NCI-H2196 treated with DMSO at 0.1 percent for 48 hours (cell line): Measurements from ENCODE around the gene FBXO8.

Source experiments
- DNase-seq: peaks from one replicate; lab custom pipeline; 2025; ENCODE audit not compliant: unreplicated experiment; lab: John Stamatoyannopoulos, UW

The FBXO8 gene

GRCh38 chr4:174248407-174248806 is 35.1 kb downstream of the FBXO8 start:
- DNase-seq: no peak

GRCh38 chr4:174245714-174246113 is 37.8 kb downstream of the FBXO8 start:
- DNase-seq: no peak

GRCh38 chr4:174244441-174244840 is 39.0 kb downstream of the FBXO8 start:
- no peak for DNase-seq

- DNase-seq: no peak
Observed at GRCh38 chr4:174241162-174241561, 42.3 kb downstream of the FBXO8 start.

- DNase-seq: no peak
Observed at GRCh38 chr4:174236359-174236758, 47.1 kb downstream of the FBXO8 start.

- no peak for DNase-seq
Observed at GRCh38 chr4:174230680-174231079, 52.8 kb downstream of the FBXO8 start.

- DNase-seq: no peak
Observed at GRCh38 chr4:174230148-174230547, 53.3 kb downstream of the FBXO8 start.

- no peak for DNase-seq
Observed at GRCh38 chr4:174228988-174229387, 54.5 kb downstream of the FBXO8 start.

GRCh38 chr4:174225349-174226049 is 58.0 kb downstream of the FBXO8 start:
- no peak for DNase-seq

GRCh38 chr4:174224550-174224949 is 58.9 kb downstream of the FBXO8 start:
- no peak for DNase-seq

- no peak for DNase-seq
Observed at GRCh38 chr4:174222266-174222872, 61.1 kb downstream of the FBXO8 start.

GRCh38 chr4:174218127-174218790 is 65.2 kb downstream of the FBXO8 start:
- no peak for DNase-seq

- DNase-seq: no peak
Observed at GRCh38 chr4:174217273-174218126, 66.0 kb downstream of the FBXO8 start.

- no peak for DNase-seq
Observed at GRCh38 chr4:174216799-174217272, 66.6 kb downstream of the FBXO8 start.

- DNase-seq: no peak
Observed at GRCh38 chr4:174215961-174216680, 67.3 kb downstream of the FBXO8 start.

- no peak for DNase-seq
Observed at GRCh38 chr4:174215057-174215456, 68.4 kb downstream of the FBXO8 start.

- DNase-seq: no peak
Observed at GRCh38 chr4:174214101-174214878, 69.2 kb downstream of the FBXO8 start.

- DNase-seq: no peak
Observed at GRCh38 chr4:174213731-174214100, 69.8 kb downstream of the FBXO8 start.

GRCh38 chr4:174212061-174212460 is 71.4 kb downstream of the FBXO8 start:
- no peak for DNase-seq

- DNase-seq: no peak
Observed at GRCh38 chr4:174211622-174212044, 71.8 kb downstream of the FBXO8 start.
